Ammon's horn (tissue), 1 donor: ENCODE data around the gene GSX1.

Source experiments
- DNase-seq: peaks from one replicate; pipeline ENCODE4 v3.0.0-alpha.2; 2016; ENCODE audit warnings: low spot score

The GSX1 gene

DNA sequence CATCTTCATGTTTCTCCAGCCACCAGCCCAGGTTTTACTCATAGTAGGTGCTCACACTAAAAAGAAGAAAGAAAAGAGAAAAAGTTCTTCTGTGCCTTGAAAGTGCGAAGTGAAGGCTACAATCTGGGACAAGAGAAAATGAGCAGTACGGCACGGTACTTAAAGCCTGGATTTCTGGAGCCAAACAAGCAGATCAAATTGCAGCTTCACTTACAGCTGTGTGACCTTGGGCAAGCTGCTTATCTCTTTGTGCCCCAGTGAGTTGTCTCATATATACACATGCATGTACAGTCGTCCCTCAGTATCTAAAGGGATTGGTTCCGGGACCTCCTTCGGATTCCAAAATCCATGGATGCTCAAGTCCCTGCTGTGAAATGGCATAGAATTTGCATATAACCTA lies 41.8 kb downstream of the GSX1 start:
- DNase-seq, result no peak

DNA sequence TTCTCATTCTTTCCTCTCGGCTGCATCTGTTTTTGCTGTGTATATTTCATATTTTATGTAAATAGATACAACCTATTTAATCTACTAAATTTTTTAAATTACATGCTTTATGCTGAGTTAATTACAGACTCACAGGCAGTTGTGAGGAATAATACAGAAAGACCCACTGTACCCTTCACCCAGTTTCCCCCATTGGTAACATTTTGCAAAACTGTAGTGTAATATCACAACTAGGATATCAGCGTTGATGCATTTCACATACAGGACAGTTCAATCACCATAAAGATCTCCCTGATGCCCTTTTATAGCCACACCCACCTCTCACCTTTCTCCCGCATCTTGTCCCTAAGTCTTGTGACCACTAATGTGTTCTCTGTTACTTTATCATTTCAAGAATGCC lies 43.5 kb downstream of the GSX1 start:
- no peak for DNase-seq

DNA sequence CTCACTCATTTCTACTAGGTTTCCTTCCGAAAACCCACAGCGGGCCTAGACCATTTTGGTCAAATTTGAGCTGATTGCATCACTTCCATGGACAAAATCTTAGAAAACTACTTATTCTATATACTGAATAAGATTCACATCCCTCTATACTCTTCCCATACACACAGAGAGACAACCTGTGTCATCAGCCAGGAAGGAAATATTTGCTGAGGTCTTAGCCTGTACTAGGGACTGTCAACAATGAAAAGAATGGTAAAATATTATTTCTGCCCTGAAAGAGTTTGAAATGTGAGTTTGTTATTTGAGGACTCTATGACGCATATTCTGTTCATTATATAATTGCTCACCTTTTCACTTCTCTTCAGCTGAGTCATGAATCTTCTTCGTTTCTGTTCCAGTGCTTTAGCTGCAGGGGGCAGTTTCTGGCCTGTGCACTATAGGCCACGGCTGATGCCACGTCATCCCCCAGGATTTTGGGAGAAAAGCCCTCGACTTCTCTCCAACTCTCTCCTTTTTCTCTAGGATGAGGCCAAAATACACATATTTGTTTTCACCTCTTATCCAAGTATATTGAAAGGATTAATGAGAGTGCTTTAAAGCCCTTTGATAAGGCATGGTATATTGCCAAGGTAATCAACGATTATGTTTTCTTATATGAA lies 47.7 kb downstream of the GSX1 start:
- no peak for DNase-seq

DNA sequence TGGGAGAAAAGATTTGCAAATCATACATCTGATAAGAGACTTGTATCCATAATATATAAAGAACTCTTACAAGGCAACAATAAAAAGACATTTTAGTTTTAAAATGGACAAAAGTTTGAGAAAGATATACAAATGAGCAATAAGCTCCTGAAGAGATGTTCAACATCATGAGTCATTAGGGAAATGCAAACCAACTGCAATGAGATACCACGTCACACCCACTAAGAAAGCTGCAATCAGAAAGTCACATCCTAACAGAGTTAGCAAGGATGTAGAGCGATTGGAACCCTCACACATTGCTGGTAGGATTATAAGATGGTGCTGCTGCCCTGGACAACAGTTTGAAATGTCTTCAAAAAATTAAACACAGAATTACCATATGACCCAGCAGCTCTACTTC lies 50.3 kb downstream of the GSX1 start:
- DNase-seq, result no peak
